Smooth muscle cell (in vitro differentiated cells): ENCODE results near the gene MYL11. TPM values are rescaled to one million over a fixed set of nuclear protein-coding genes. Genes with fewer than 3 reads are reported as not detected.

Experiments
- DNase-seq: peaks from one replicate; lab custom pipeline; 2025; ENCODE audit not compliant: unreplicated experiment; lab: John Stamatoyannopoulos, UW
- H2AFZ ChIP-seq: fragments of 200-600 bp; sonication (generic); 2 replicates; pipeline ENCODE4 v1.6.0; 2016; ENCODE audit warnings: antibody characterized with exemption, low read depth, mild to moderate bottlenecking
- H3F3A ChIP-seq: fragments of 200-600 bp; sonication (generic); 2 replicates; pipeline ENCODE4 v1.6.0; 2017; ENCODE audit warnings: antibody characterized with exemption, low read depth
- H3K27ac ChIP-seq: fragments of 200-600 bp; sonication (generic); 2 replicates; pipeline ENCODE4 v1.5.1; 2016; ENCODE audit warnings: low read depth, mild to moderate bottlenecking
- H3K27me3 ChIP-seq: fragments of 200-600 bp; sonication (generic); 2 replicates; pipeline ENCODE4 v1.6.1; 2016; ENCODE audit warnings: low read depth, mild to moderate bottlenecking
- H3K36me3 ChIP-seq: fragments of 200-600 bp; sonication (generic); 2 replicates; pipeline ENCODE4 v1.5.1; 2016; ENCODE audit warnings: low read depth
- H3K4me1 ChIP-seq: fragments of 200-600 bp; sonication (generic); 2 replicates; pipeline ENCODE4 v1.5.1; 2016; ENCODE audit warnings: low read depth
- H3K4me2 ChIP-seq: fragments of 200-600 bp; sonication (generic); 2 replicates; pipeline ENCODE4 v1.6.0; 2016; ENCODE audit warnings: mild to moderate bottlenecking
- H3K4me3 ChIP-seq: fragments of 200-600 bp; sonication (generic); 2 replicates; pipeline ENCODE4 v1.5.1; 2016; ENCODE audit warnings: mild to moderate bottlenecking
- H3K79me2 ChIP-seq: fragments of 200-600 bp; sonication (generic); 2 replicates; pipeline ENCODE4 v1.6.0; 2016; ENCODE audit warnings: low read depth, mild to moderate bottlenecking
- H3K9ac ChIP-seq: fragments of 200-600 bp; sonication (generic); 2 replicates; pipeline ENCODE4 v1.6.0; 2016; ENCODE audit warnings: low read depth
- H3K9me3 ChIP-seq: fragments of 200-600 bp; sonication (generic); replicated peaks from 2 replicates; pipeline ENCODE4 v1.5.1; 2016; ENCODE audit warnings: low read depth
- H4K20me1 ChIP-seq: fragments of 200-600 bp; sonication (generic); 2 replicates; pipeline ENCODE4 v1.6.0; 2016; ENCODE audit warnings: low read depth
- CTCF ChIP-seq: fragments of 200-600 bp; sonication (generic); IDR thresholded peaks from 2 replicates; pipeline ENCODE4 v1.5.1; 2017; ENCODE audit warnings: borderline replicate concordance, mild to moderate bottlenecking, antibody characterized with exemption; ENCODE audit not compliant: insufficient read depth, poor library complexity, severe bottlenecking
- WGBS: methylation state at CpG from one replicate; pipeline ENCODE4 v1.1.7; 2016; ENCODE audit warnings: low lambda C conversion rate; 5-methylcytosine and 5-hydroxymethylcytosine counted together
- polyA plus RNA-seq: library from polyadenylated mRNA; unstranded; fragments of >200 nt; fragmentation: Nextera tagmentation; extraction: Ambion mirVana; gene quantifications from 2 replicates; pipeline ENCODE4 v1.2.1, GENCODE V29; 2016
- total RNA-seq: library from RNA; depleted of rRNA; stranded (reverse); fragments of >200 nt; gene quantifications from 2 replicates; pipeline ENCODE4 v1.2.3, GENCODE V29; 2014

Gene MYL11
- total and polyA plus RNA-seq, 2 experiments from 2014 or later: 3.6 TPM; not detected in 1

- 82% methylated on average over 8 of the region's 8 CpGs for WGBS
- no peaks in the 10 kb centered on the region for H3K27me3 ChIP-seq
- no peak overlapping the region for H3K4me3 ChIP-seq
- H3K79me2 ChIP-seq: peaks cover 15% of the 10 kb centered on the region
- H3K9me3 ChIP-seq: no peaks in the 10 kb centered on the region
- peaks cover 16% of the 10 kb centered on the region for H3K4me1 ChIP-seq
- H4K20me1 ChIP-seq: no peaks in the 10 kb centered on the region
- peaks cover 29% of the 10 kb centered on the region for H3F3A ChIP-seq
- no peak overlapping the region for H2AFZ ChIP-seq
- no peak overlapping the region for H3K4me2 ChIP-seq
- no peak for DNase-seq
- no peak overlapping the region for H3K9ac ChIP-seq
- TF ChIP-seq CTCF: no peak
- no peaks in the 10 kb centered on the region for H3K36me3 ChIP-seq
- H3K27ac ChIP-seq: peak overlapping the region; percentile 96
Observed at GRCh38 chr16:30401768-30402425, 27.3 kb downstream of the MYL11 start.

GRCh38 chr16:30406795-30407101, 32.1 kb downstream of the MYL11 start:
- Histone ChIP-seq H3K36me3 (no peaks in the 10 kb centered on the region), H2AFZ (peak overlapping the region; percentile 82), H3K9ac (no peak overlapping the region), H3K4me3 (peak overlapping the region; percentile 80), H4K20me1 (peaks cover 5% of the 10 kb centered on the region), H3K9me3 (no peaks in the 10 kb centered on the region), H3K4me1 (peaks cover 6% of the 10 kb centered on the region), H3K27me3 (no peaks in the 10 kb centered on the region), H3K4me2 (peak overlapping the region; percentile 84), H3K27ac (peak overlapping the region; percentile 84), H3K79me2 (peaks cover 10% of the 10 kb centered on the region), H3F3A (peaks cover 13% of the 10 kb centered on the region)
- no peak for DNase-seq
- no peak for TF ChIP-seq CTCF
- 33% methylated on average over 14 of the region's 14 CpGs for WGBS

GRCh38 chr16:30407102-30407803, 32.7 kb downstream of the MYL11 start, which contains the start of gene ZNF771:
ZNF771 (plus strand) TSS chr16:30407606; CDS start chr16:30408054, 448 bp downstream.
- Histone ChIP-seq H3K27me3 (no peaks in the 10 kb centered on the region), H3K4me2 (peak within 1 kb of the TSS; percentile 84), H3K36me3 (no peaks in the 10 kb centered on the region), H3K9ac (peak within 1 kb of the TSS; percentile 77), H2AFZ (peak within 1 kb of the TSS; percentile 82), H3K79me2 (peaks cover 15% of the 10 kb centered on the region), H3K27ac (peak within 1 kb of the TSS; percentile 84), H4K20me1 (peaks cover 5% of the 10 kb centered on the region), H3F3A (peaks cover 10% of the 10 kb centered on the region), H3K4me1 (peaks cover 6% of the 10 kb centered on the region), H3K9me3 (no peaks in the 10 kb centered on the region), H3K4me3 (peak within 1 kb of the TSS; percentile 80)
- WGBS: under 1% methylated on average over 42 of the region's 65 CpGs
- no peak for TF ChIP-seq CTCF
- peak; percentile 94 for DNase-seq
